Motor neuron (in vitro differentiated cells): ENCODE measurements around the gene LYAR. TPM values are rescaled to one million over a fixed set of nuclear protein-coding genes. Genes with fewer than 3 reads are reported as not detected.
"Not testable (repeated sequence)": the region's sequence is repeated elsewhere in the genome, so short reads cannot be mapped to it uniquely, and the experiment has no call there.

Source experiments
- ATAC-seq, 8 experiments: fragments of 200-7000 bp; cut with Tn5 transposase; replicated peaks in 6 of 8; 2 replicates each; pipeline ENCODE4 v1.8.0; 2021; ENCODE audit warnings: mild to moderate bottlenecking in 8 of 8, moderate library complexity in 8 of 8
- H3K27ac ChIP-seq, 2 donors: fragments of 250-450 bp; sonication (Bioruptor Pico); 2 replicates each; pipeline ENCODE4 v1.9.0; 2021; ENCODE audit warnings: antibody characterized with exemption in 2 of 2, mild to moderate bottlenecking in 2 of 2, moderate library complexity in 1 of 2
- H3K4me1 ChIP-seq, 2 donors: fragments of 250-450 bp; sonication (Bioruptor Pico); replicated peaks in 1 of 2; 2 replicates each; pipeline ENCODE4 v1.6.1; 2021; ENCODE audit warnings: antibody characterized with exemption in 2 of 2, mild to moderate bottlenecking in 2 of 2, moderate library complexity in 1 of 2
- H3K4me3 ChIP-seq, 5 donors: fragments of 250-450 bp; sonication (Bioruptor Pico); 2 replicates each; pipeline ENCODE4 v1.9.0; 2021; ENCODE audit warnings: antibody characterized with exemption in 5 of 5, mild to moderate bottlenecking in 5 of 5, moderate library complexity in 4 of 5
- WGBS, 10 experiments: fragments of 450-650 bp; shearing (Covaris generic); methylation state at CpG; one replicate each; pipeline ENCODE4 v1.0.0; 2022; 5-methylcytosine and 5-hydroxymethylcytosine counted together
- in situ Hi-C, 9 experiments: fragments of 400-800 bp; cut with MboI; loops; one replicate each; pipeline ENCODE4 v1.15.0; 2021; ENCODE audit warnings: low sequenced_read_pairs in 9 of 9, low pct_unique_long_range_greater_than_20kb in 2 of 9; ENCODE audit not compliant: unreplicated experiment in 9 of 9
- total RNA-seq, 8 experiments: library from RNA; unstranded; fragments of 300-600 nt; gene quantifications; 2 replicates each; pipeline versions ENCODE4 v1.2.3 to v1.2.4, GENCODE V29; 2022

The LYAR gene
- total RNA-seq, 8 experiments from 2014 or later, result 7.6 to 80.5 (median 15.5) TPM

DNA sequence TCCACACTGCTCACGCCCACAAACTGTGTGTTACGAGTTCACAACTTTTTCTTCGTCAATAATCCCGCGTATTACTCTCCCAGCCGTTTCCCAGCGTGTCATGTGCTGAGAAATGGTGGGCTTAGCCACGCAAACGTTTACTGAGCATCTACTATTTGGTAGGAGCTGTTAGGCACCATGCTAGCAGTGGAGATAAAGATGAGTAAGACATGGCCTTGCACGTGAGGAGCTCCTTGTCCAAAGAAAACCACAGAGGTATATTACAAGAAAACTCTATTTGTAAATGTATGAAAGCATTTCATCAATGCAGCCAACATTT is 41.1 kb downstream of the LYAR start:
- ATAC-seq, result no peak
- peak overlapping the region; percentile 72 to 87 for H3K27ac ChIP-seq
- 0 to 45% (median 25%) methylated on average over 1 to 9 of the region's 10 CpGs for WGBS, 10 experiments
- in situ Hi-C loops, result no loop called here
- peak overlapping the region; percentile 82 to 99 (median 93) for H3K4me3 ChIP-seq
- peaks cover 10 to 13% of the 10 kb centered on the region in 2 donors for H3K4me1 ChIP-seq

DNA sequence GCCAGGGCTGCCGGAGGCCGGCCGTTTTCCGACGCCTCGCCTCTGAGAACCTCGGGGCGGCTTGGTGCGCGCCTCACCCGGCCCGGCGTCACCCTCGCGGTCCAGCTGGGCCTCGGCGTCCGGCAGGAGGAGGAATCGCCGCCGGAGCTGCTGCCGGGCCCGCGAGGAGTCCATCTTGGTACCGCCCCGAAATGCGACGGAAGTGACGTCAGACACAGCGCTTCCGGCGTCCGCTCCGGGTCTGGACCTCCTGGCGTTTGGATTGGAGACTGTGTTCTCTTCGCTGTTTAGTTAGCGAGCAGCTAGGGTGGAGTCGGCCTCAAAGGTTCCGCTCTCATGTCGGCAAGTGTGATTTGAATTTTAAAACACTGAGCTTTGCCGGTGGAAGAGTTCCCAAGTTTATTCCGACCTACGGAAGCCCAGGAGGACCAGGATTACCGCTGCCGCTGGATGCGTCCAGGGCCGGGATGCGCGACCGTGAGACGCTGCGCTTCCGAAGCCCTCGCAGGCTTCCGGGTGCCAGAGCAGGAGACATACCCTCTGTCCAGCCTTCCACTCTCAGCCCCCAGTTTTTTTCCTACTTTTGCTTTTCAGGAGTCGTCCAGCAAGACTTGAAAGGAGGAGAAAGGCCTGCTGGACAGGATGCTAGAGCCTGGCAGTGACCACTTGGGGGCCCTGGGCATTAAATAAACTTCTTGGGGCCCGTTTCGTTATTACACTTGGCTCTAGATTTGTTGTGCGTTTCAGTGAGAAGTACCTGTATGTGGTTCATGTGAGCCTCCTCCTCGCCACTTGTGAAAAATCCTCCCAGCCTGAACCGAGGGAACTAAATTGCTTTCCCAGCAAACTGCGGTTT is 41.7 kb downstream of the LYAR start, which contains the start of gene TMEM128:
TMEM128 (minus strand) TSS at position 195 of the 856 bp plus-strand sequence; CDS start at position 174, 21 bp downstream.
- Histone ChIP-seq H3K27ac (peak within 1 kb of the TSS; percentile 72 to 87), H3K4me1 (peaks cover 10 to 13% of the 10 kb centered on the region in 2 donors), H3K4me3 (peak within 1 kb of the TSS; percentile 82 to 99 (median 93))
- WGBS, 10 experiments, result 0 to 10% (median 0%) methylated on average over 1 to 49 of the region's 62 CpGs; no CpG with 5 or more reads in 1 of the 10 experiments
- peak; percentile 95 to 98 (median 97) for ATAC-seq
- in situ Hi-C loops, result no loop called here

DNA sequence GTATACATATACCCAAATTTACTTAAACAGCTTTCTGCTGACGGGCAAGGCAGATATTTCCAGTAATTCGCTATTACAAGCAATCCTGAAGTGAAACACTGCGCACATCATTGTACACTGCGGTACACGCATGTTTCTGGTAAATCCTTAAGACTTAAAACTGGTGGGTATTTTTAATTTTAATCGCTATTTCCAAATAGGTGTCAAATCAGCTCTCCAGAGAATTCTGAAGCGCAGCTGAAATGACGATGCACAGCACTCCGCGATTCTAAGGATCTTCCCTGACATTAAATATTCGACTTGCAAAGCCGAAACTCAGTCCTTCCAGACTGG is 42.3 kb downstream of the LYAR start:
- H3K4me1 ChIP-seq, result peaks cover 10 to 13% of the 10 kb centered on the region in 2 donors
- in situ Hi-C loops, result no loop called here
- WGBS, 10 experiments, result 0 to 6% (median 3%) methylated on average over 3 to 11 of the region's 12 CpGs; no CpG with 5 or more reads in 3 of the 10 experiments
- peak in 1 of 8 experiments; percentile 5 for ATAC-seq
- H3K4me3 ChIP-seq, result peak overlapping the region; percentile 82 to 99 (median 93)
- peak overlapping the region; percentile 72 to 87 for H3K27ac ChIP-seq

DNA sequence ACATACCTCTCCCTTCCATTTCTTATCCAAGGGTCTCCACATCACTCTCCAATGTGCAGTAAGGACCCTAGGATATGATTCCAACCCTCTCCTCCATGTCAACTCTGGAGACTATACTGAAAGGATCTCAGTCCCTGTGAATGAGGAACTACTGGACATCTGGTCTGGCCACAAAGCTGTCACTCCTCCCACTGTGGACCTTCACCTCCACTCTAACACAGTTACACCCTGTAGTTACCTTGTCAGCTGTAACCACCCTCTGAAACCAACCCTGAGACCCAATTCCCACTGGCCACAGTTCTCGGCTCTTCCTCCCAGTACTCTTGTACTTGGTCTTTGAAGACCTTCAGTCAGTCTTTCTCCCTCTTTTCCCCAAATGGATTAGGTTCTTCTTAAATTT is 44.8 kb downstream of the LYAR start:
- in situ Hi-C loops, result no loop called here
- 100% methylated on average over 1 of the region's 1 CpG; no CpG with 5 or more reads in 4 of the 10 experiments for WGBS, 10 experiments
- Histone ChIP-seq H3K27ac (no peak overlapping the region), H3K4me1 (peaks cover 10 to 13% of the 10 kb centered on the region in 2 donors), H3K4me3 (no peak overlapping the region)
- ATAC-seq, result no peak

DNA sequence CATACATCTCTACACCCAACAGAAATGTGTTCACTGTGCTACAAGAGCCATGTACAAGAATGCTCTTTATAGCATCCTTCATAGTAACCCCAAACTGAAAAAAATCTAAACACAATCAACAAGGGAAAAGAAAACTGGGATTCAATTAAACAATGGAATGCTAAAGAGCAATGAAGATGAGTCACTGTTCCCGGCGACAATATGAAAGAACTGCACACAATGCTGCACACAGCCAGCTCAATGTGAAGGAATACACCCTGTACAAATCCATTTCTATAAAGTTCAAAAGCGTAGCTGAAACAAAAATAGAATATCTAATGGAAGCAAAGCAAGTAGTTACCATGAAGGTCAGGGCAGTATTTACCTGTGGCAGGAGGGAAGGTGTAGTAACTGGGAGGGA is 50.4 kb downstream of the LYAR start:
- 77 to 100% (median 92%) methylated on average over 1 to 3 of the region's 3 CpGs; no CpG with 5 or more reads in 4 of the 10 experiments for WGBS, 10 experiments
- H3K4me3 ChIP-seq, H3K27ac ChIP-seq, H3K4me1 ChIP-seq, ATAC-seq, in situ Hi-C loops: not testable (repeated sequence)

DNA sequence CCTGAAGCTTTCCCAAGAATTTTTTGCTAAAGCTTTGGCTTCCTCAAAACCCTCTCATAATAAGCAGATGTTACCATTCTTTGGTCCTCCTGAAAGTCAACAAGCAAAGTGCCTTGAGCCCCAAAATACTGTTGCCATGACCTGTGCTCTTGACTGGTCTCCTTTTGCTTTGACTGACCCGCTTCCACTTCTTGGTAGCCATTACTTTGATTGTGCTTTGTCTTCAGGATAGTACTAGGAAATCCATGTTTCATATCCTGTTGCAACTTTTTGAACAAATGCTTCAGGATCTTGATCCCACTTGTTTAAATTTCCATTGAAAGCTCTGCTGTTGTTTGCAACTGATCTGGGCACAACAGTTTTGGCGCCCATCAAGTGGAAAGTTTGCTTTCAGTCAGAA is 56.3 kb downstream of the LYAR start:
- no peaks in the 10 kb centered on the region for H3K4me1 ChIP-seq
- H3K27ac ChIP-seq, result no peak overlapping the region
- no peak for ATAC-seq
- in situ Hi-C loops, result no loop called here
- H3K4me3 ChIP-seq, result no peak overlapping the region
- WGBS, 10 experiments, result 60 to 100% (median 100%) methylated on average over 1 to 2 of the region's 2 CpGs; no CpG with 5 or more reads in 1 of the 10 experiments

DNA sequence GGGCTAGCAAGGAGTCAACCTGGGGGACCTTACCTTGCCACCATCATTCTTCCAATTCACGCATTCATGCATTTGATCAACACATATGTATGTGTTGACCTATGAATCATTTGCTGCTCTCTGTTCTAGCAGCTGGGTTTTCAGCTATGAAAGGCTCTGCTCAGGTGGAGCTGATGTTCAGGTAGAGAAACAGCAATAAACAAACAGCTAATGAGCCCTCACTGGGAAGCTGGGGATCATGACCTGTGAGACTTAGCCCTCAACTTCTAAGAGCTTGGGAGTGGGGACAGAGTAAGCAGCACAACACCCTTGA is 61.6 kb downstream of the LYAR start:
- Histone ChIP-seq H3K4me3 (no peak overlapping the region), H3K27ac (no peak overlapping the region), H3K4me1 (no peaks in the 10 kb centered on the region)
- no peak for ATAC-seq
- in situ Hi-C loops, result no loop called here
- 57 to 100% (median 82%) methylated on average over 1 of the region's 1 CpG; no CpG with 5 or more reads in 6 of the 10 experiments for WGBS, 10 experiments

DNA sequence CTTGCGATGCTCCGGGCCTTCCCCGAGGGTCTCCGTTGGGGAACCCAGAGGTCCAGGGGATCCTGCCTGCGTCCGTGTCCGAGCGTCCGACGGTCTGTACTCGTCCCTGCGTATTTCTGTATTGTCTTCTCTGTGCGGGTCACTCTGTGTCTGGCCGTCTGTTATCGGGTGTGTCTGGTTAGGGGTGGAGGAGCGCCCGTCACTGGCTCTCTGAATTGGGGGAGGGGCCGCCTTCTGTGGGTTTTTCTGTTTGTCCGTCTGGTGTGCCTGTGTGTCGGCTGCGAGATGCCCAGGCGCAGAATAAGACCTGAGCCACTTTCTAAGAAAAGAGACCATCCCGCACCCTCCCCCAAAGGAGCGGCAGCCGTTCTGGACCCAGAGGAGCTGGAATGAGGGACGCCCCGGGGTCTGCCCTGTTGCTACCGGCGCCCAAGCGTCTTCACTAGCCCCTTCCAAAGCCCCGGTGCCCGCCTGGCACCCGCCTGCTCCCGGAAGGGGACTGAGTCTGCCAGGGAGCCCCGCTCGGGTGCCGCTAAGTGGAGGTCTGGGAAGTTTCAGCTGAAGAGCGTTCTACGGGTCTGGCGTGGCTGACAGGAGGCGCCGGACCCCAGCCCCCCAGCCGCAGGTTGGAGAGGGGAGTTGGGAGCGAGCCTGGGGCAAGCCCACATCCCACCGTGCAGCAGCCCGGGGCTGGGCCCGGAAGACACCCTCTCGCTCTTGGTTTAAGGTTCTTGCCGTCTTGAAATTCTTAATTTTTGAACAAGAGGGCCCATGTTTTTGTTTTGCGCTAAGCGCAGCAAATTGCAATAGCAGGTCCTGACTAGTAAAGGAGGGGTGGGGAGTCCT is 62.2 kb downstream of the LYAR start:
- no peak overlapping the region for H3K27ac ChIP-seq
- no peaks in the 10 kb centered on the region for H3K4me1 ChIP-seq
- in situ Hi-C loops, result no loop called here
- ATAC-seq, result no peak
- H3K4me3 ChIP-seq, result no peak overlapping the region
- WGBS, 10 experiments, result 17 to 100% (median 52%) methylated on average over 1 to 6 of the region's 51 CpGs; no CpG with 5 or more reads in 6 of the 10 experiments

DNA sequence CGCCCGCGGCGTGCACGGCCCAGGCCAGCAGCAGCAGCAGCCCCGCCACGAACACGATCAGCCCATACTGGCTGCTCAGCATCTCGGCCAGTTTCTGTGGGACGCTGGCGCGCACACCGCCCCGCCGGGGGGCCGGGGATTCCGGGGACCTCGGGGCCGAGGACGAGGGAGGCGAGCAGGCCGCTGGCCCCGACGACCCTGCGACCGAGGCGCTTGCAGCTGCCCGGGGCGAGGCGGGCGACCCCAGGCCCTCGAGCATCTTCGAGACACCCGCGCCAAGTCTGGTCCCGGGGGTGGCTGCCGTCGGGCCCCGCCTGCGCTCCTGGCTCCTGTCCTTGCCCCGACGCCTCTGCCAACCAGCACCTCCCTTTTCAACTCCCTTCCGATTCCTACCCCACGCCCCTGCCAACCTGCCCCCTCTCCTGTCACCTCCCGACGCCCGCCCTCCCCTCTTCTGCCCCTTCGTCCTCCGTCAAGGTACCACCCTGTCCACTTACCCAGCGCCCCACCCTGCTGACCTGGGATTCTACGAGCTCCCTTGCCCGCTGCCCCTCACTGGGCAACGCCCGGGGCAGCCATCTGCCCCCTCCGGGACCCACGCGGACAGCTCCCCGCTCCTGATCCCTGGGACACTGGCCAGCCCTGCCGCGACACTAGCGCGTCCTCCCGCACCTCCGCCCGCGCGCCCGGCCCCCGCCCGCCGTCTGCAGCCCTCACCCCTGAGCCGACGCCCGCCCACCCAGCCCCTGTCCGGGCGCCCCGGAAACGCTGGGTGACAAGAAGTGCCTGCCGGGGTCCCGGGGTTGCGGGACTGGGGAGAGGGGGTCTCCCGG is 63.1 kb downstream of the LYAR start, which contains the start of gene OTOP1:
OTOP1 (minus strand) TSS at position 324 of the 833 bp plus-strand sequence; CDS start at position 259, 65 bp downstream.
- no peak for ATAC-seq
- WGBS, 10 experiments, result 36% methylated on average over 5 of the region's 82 CpGs; no CpG with 5 or more reads in 9 of the 10 experiments
- Histone ChIP-seq H3K4me3 (no peak within 1 kb of the TSS), H3K4me1 (no peaks in the 10 kb centered on the region), H3K27ac (no peak within 1 kb of the TSS)
- in situ Hi-C loops, result no loop called here

DNA sequence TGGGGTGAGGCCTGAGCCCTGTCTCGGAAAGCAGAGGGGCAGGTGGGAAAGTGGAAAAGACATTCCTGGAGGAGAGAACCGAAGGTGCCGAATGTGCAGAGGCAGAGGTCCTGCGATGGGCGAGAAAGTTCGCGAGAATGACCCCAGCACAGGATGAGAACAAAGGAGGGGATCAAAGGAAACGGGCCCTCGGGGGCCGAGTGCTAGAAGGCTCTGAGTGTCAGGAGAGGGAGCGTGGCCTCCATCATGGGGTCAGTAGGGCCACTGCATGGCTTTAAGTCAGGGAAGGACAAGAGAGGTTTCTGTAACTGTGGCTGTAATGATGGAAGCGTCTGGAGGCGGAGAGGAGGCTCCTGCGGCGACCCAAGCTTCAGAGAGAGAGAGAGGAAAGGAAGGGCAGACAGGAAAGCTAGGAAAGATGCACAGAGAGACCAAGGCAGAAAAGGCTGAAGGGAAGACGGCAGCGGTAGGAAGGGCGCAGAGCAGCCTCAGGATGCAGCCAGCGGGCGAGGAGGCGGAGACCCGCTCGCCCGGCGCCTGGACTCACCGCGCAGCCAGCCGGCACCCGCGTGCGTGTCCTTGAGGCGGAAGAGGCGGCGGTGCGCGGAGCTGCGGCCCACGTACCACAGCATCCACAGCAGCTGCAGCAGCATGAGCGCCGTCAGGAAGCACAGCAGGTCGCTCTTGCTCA is 63.9 kb downstream of the LYAR start:
- no peak overlapping the region for H3K27ac ChIP-seq
- ATAC-seq, result no peak
- 0 to 60% (median 22%) methylated on average over 1 to 20 of the region's 41 CpGs; no CpG with 5 or more reads in 2 of the 10 experiments for WGBS, 10 experiments
- H3K4me1 ChIP-seq, result no peaks in the 10 kb centered on the region
- in situ Hi-C loops, result no loop called here
- H3K4me3 ChIP-seq, result no peak overlapping the region
